HFFc6 (cell line): ENCODE measurements around the gene PMFBP1. TPM values are rescaled to one million over a fixed set of nuclear protein-coding genes. Genes with fewer than 3 reads are reported as not detected.

Experiments used
- DNase-seq: peaks from one replicate; pipeline ENCODE4 v3.0.0-alpha.2; 2018
- H3K27ac Mint-ChIP-seq: 2 replicates; pipeline ENCODE4 v1.8.0; 2020; ENCODE audit warnings: mild to moderate bottlenecking, mixed read lengths
- H3K27me3 Mint-ChIP-seq: 2 replicates; pipeline ENCODE4 v1.8.0; 2021; ENCODE audit warnings: mild to moderate bottlenecking, moderate library complexity, mixed read lengths; ENCODE audit not compliant: insufficient read depth
- H3K36me3 Mint-ChIP-seq: 2 replicates; pipeline ENCODE4 v1.8.0; 2021; ENCODE audit warnings: low read depth, mixed read lengths
- H3K4me1 Mint-ChIP-seq: 2 replicates; pipeline ENCODE4 v1.8.0; 2020; ENCODE audit warnings: low read depth, mixed read lengths
- H3K4me3 Mint-ChIP-seq: 2 replicates; pipeline ENCODE4 v1.8.0; 2020; ENCODE audit warnings: mild to moderate bottlenecking, moderate library complexity, mixed read lengths
- H3K9me3 Mint-ChIP-seq: 2 replicates; pipeline ENCODE4 v1.8.0; 2020; ENCODE audit warnings: mild to moderate bottlenecking, mixed read lengths
- total RNA-seq, 6 experiments: library from RNA; stranded (reverse); fragmentation: NEBNext Ultra II Directional; extraction: Animal tissue kit (Norgen Biotek cat#: 25700); gene quantifications; 2 replicates in 1 of 6; 3 replicates in 5 of 6; pipeline ENCODE4 v1.2.3, GENCODE V29; 2021
- TF ChIP-seq, protein P1 (sequence below): fragments of 200-600 bp; sonication (generic); IDR thresholded peaks from 2 replicates; pipeline ENCODE4 v1.5.0; 2021; ENCODE audit warnings: antibody characterized with exemption, mild to moderate bottlenecking

Gene PMFBP1
- total RNA-seq, 6 experiments from 2014 or later = 0.07 to 0.31 TPM; not detected in 4

DNA sequence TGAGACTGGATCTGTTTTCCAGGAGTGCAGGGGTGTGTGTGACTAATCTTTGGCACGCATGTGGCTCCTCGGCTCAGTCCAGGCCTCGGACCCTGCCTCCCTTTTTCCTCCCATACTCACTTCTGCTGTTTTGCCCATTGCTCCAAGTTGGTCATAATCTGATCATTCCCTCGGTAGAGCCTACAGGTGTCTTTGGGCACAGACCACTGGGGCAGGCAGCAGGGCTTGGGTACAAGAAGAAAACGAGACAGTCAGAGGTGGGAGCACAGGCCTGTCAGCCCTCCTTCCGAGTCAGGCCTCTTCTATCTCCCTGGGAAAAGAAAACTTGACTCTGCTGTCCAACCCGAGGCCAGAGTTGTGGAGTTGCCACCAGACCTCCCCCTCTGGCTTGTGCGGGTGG is 48.5 kb downstream of the PMFBP1 start:
- Mint-ChIP-seq H3K4me1 (peaks cover 10% of the 10 kb centered on the region), H3K4me3 (no peak overlapping the region), H3K36me3 (no peaks in the 10 kb centered on the region), H3K9me3 (no peaks in the 10 kb centered on the region), H3K27me3 (peaks cover 2% of the 10 kb centered on the region), H3K27ac (no peak overlapping the region)
- DNase-seq = no peak
- TF ChIP-seq, protein P1, sequence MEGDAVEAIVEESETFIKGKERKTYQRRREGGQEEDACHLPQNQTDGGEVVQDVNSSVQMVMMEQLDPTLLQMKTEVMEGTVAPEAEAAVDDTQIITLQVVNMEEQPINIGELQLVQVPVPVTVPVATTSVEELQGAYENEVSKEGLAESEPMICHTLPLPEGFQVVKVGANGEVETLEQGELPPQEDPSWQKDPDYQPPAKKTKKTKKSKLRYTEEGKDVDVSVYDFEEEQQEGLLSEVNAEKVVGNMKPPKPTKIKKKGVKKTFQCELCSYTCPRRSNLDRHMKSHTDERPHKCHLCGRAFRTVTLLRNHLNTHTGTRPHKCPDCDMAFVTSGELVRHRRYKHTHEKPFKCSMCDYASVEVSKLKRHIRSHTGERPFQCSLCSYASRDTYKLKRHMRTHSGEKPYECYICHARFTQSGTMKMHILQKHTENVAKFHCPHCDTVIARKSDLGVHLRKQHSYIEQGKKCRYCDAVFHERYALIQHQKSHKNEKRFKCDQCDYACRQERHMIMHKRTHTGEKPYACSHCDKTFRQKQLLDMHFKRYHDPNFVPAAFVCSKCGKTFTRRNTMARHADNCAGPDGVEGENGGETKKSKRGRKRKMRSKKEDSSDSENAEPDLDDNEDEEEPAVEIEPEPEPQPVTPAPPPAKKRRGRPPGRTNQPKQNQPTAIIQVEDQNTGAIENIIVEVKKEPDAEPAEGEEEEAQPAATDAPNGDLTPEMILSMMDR = no peak

DNA sequence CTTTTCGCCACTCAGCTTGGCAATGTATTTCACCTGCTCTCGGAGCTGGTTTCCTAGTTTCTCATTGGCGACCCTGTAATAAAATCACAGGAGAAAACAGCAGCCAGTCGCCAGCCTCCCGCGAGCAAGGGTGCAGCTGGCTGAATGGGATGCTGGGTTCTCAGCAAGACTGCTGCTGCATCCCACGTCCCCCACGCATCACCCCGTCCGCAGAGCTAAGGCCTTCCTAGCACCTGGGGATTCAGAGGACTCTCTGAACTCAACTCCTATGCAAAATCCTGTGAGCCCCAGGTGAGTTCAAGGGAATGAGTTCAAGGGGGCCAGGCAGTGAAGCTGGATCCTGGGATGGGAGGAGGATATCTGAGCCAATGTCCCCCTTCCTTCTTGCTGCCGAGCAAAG is 49.0 kb downstream of the PMFBP1 start:
- Mint-ChIP-seq H3K27ac (no peak overlapping the region), H3K27me3 (peaks cover 2% of the 10 kb centered on the region), H3K4me1 (peaks cover 10% of the 10 kb centered on the region), H3K36me3 (no peaks in the 10 kb centered on the region), H3K4me3 (no peak overlapping the region), H3K9me3 (no peaks in the 10 kb centered on the region)
- no peak for DNase-seq
- TF ChIP-seq, protein P1 = no peak

DNA sequence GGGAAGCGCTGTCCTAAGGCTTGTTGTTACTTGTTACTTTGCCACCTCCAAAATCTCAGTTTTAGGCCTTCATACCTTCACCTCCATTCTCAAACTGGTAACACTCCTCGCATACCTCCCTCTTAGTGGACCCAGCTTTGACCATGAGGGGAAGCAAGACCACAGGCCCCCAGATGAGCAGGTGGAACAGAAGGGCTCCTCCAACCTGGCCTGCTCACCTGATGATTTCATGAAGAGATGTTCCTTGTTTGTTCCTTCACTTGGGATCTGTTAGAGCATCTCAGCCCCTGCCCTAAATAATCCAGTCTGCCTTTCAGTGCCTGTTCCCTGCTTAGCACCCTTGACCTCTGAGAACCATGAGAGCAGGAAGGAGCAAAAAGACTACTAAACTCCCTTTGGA is 49.6 kb downstream of the PMFBP1 start:
- H3K4me3 Mint-ChIP-seq = no peak overlapping the region
- TF ChIP-seq, protein P1 = no peak
- DNase-seq = no peak
- no peaks in the 10 kb centered on the region for H3K9me3 Mint-ChIP-seq
- H3K27ac Mint-ChIP-seq = no peak overlapping the region
- H3K4me1 Mint-ChIP-seq = peaks cover 10% of the 10 kb centered on the region
- peaks cover 2% of the 10 kb centered on the region for H3K27me3 Mint-ChIP-seq
- H3K36me3 Mint-ChIP-seq = no peaks in the 10 kb centered on the region

DNA sequence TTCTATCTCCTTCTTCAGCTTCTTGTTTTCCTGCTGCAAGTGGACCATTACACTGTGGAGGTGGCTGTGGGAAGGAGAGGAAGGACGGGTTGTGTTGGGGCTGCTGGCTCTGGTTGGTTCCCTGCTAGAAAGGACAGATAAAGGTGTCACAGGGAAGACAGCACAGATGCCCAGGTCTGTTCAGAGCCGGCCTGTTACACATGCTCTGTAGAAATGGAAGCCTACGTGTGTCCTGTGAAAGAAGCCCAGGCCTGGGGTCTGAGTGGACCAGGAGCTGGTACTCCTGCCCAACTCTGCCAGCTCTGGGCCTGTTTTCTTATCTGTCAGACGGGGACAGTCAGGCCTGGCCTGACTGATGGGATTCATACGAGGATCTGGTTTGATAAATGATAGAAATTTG is 51.9 kb downstream of the PMFBP1 start:
- Mint-ChIP-seq H3K4me1 (peaks cover 3% of the 10 kb centered on the region), H3K4me3 (no peak overlapping the region), H3K9me3 (no peaks in the 10 kb centered on the region), H3K27ac (no peak overlapping the region), H3K36me3 (no peaks in the 10 kb centered on the region), H3K27me3 (peaks cover 2% of the 10 kb centered on the region)
- TF ChIP-seq, protein P1 = no peak
- no peak for DNase-seq

DNA sequence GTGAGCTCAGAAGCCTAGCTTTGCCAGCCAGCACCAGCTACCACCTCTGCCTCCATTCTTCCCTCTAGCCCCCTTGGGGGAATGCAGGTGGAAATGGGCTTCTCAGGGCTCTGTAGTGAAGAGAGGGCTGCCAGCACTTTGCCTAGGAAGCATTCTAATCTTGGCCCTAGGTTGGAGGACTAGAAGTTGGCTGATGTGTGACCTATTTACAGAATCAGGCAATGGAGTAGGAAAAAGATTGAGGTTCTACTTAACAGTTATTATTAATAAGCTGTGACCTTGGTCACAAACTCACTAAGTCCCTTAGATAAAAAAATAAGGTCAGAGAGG is 58.4 kb downstream of the PMFBP1 start:
- DNase-seq = no peak
- no peaks in the 10 kb centered on the region for H3K9me3 Mint-ChIP-seq
- no peak overlapping the region for H3K4me3 Mint-ChIP-seq
- H3K36me3 Mint-ChIP-seq = peaks cover 27% of the 10 kb centered on the region
- no peaks in the 10 kb centered on the region for H3K4me1 Mint-ChIP-seq
- no peak overlapping the region for H3K27ac Mint-ChIP-seq
- no peaks in the 10 kb centered on the region for H3K27me3 Mint-ChIP-seq
- TF ChIP-seq, protein P1 = no peak
